Tongue (tissue), 2 donors: ENCODE data around the gene CLN6. TPM values are rescaled to one million over a fixed set of nuclear protein-coding genes. Genes with fewer than 3 reads are reported as not detected.
"Not testable (repeated sequence)": the region's sequence is repeated elsewhere in the genome, so short reads cannot be mapped to it uniquely, and the experiment has no call there.

Experiments
- DNase-seq: peaks from one replicate; pipeline ENCODE4 v3.0.0-alpha.2; 2015
- total RNA-seq: library from RNA; depleted of rRNA; stranded (reverse); fragments of >200 nt; gene quantifications from one replicate; pipeline ENCODE4 v1.2.3, GENCODE V29; 2014

The CLN6 gene
- total RNA-seq, 1 donor from 2014 or later: 10.9 TPM

DNA sequence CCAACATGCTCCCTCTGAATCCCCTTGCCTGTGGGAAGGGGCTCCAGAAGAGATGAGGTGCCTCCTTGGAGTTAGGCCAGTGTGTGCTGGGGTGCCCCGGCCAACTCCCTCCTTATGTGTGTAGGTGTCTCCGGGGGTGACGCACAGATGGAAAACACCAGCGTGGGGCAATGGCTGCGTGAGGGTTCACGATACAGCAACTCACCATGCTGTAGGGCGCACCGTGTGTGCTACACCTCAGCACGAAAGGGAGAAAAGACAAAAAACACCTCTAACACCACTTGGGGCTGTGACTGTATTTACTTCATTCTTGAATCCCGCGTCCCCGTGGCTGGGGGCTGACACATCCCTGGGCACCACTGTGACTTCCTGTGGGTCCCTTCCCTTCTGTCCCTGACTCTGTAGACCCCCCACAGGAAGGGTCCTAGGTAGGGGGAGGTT, 22.8 kb downstream of the CLN6 start:
- no peak for DNase-seq

DNA sequence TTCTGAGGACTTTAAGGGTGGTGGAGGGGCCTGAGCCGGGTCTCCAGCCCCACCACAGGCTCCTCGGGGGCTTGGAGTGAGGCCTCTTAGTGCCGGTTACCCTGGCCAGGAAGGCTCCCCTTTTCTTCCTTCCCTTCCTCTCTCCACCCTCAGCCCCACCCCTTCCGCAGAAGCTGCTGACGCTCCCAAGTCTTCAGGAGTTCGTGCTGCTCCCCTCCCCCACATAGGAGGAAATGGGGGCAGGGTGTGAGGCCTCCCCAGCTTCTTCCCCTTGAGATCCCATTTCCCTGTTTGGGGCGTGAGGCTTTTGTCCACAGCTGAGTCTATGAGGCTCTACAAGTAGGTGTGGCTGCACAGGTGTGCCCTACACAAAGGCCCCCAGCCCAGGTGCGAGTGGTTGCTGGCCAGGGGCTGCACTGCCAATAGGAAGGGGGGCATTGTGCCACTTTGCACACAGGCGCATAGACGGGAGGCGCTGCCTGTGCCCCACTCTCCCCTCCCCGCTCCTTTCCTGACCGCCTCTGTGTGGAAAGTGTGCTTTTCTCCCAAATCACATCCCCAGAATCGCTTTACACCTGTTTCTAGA, 23.5 kb downstream of the CLN6 start:
- peak; percentile 48 for DNase-seq

DNA sequence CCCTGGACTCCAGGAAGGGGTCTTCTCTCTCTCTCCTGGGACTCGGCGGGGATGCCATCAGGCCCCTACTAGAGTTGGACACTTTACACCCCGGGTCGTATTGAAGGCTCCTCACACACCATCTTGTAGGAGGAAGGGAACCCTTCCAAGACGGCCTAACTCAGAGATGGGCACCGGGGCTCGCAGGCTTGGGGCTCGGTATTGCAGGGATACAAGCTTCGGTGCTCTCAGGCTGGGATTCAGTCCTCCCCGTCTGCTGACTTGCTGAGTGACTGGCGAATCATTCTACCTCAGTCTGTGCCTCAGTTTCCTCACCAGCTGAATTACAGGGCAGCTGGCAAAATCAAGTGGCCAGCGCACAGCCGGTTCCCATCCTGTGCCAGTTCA, 24.0 kb downstream of the CLN6 start:
- no peak for DNase-seq

DNA sequence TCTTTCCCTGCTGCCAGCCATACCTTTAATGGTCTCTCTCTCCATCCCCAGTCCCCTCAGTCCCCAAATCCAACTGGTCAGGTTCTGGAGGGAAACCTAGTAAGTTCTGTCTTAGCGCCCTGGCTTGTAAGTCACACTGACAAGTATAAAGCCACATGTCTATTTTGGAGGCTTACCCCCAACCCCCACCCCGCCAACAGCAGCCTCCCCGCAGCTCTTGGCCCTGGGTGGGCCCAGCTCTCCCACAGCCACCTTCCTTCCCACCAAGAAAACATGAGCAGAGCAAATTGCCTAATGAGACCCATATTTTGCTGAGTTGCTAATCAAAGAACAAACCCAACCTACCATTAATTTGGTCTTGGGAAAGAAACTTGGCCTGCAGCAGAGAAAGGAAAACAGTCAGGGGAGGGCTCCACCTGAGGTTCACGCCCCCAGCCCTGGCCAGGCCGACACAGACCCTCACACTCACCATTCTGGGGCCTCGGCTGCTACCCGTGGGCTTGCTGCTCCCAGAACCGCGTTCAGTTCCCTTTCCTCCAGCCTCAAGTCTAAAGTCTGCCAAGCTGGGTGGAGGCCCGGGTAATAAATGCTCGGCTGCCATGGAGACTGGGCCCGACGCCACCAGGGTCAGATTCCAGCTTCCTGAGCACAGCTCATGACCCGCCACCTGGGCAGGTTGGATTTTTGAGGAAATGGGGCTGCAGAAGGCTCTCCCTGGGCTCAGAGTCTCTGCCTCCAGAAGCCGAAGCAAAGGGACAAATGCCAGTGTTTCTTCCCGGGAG, 24.6 kb downstream of the CLN6 start, which contains the start of gene CALML4:
CALML4 (minus strand) TSS at position 557 of the 782 bp plus-strand sequence; CDS start at position 472, 85 bp downstream.
- peak; percentile 80 for DNase-seq

DNA sequence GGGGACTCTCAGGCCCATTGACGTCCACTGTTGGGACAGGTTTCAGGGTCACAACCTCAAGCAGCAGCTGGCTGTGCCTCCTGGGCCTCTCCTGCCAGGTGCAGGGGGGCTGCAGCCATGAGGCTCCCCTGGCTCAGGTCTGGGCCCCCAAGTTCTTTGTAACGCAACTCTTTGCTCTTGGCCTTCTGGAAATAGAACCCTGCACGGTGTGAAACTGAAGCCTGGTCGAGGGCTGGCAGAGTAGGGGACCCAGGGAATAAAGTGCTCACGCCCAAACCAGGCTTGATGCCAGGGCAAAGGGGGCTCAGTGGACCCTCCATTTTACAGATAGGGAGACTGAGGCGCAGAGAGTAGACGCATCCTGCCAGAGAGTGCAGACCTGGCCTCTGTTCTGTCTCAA, 25.2 kb downstream of the CLN6 start:
- DNase-seq: no peak

DNA sequence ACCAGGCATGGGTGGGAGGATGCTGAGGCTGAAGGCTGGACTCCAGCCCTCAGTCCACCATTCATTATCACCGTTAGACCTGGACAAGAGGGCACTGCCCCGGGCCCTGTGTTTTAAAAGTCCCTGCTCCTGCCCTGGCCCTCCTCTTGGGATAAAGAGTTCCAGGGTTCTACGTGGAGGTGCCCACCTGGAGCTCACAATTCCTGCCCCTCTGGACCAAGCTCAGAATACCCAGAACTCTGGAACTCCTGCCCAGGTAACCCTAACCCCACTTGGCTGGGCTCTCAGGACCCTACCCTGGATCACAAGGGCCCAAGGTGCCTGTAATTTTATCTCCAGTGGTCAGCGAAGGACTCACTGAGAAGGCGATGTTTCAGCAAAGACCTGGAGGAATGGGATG, 25.6 kb downstream of the CLN6 start:
- no peak for DNase-seq

DNA sequence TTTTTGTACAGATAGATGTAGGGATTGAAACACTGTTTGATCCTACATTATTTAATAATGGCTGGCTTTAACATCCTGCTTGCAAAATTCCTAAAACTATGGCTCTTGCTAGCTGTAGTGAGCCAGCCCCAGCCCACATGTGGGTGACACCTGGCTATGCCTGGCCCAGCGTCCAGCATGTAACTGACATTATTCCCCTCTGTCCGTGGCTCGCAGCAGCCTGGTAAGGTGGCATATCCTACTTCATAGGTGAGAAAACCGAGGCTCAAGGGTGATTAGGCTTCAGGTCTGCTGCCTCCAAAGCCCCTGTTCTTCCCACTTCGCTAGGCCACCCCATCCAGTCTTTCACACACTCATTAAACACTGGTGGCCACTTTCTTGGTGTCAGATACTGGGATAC, 26.0 kb downstream of the CLN6 start:
- no peak for DNase-seq

DNA sequence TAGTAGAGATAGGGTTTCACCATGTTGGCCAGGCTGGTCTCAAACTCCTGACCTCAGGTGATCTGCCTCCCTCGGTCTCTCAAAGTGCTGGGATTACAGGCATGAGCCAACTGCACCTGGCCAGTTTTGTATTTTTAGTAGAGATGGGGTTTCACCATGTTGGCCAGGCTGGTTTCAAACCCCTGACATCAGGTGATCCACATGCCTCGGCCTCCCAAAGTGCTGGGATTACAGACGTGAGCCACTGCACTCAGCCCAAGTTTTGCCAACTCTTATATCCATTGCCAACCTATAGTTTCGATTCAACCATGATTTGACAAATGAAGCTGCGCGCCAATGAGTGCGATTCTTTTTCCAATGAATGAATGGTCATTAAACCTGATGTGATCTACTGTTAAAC, 26.5 kb downstream of the CLN6 start:
- DNase-seq: not testable (repeated sequence)

DNA sequence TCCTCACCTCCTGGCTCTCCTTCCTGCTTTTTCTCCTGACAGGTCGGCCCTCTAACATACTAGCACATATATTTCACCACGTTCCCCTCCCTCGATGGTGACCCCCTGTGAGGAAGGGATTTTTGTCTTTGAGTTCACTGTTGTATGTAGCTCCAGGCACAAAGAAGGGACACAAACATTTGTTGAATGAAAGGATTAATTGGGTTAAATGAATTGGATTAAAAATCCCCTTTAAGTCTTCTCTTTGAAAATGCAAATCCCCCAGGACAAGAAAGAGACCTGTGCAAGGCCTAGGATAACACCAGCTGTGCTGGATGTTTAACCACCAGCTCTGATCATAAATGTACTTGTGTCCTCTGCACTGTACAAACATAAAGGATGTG, 27.7 kb downstream of the CLN6 start:
- DNase-seq: no peak

DNA sequence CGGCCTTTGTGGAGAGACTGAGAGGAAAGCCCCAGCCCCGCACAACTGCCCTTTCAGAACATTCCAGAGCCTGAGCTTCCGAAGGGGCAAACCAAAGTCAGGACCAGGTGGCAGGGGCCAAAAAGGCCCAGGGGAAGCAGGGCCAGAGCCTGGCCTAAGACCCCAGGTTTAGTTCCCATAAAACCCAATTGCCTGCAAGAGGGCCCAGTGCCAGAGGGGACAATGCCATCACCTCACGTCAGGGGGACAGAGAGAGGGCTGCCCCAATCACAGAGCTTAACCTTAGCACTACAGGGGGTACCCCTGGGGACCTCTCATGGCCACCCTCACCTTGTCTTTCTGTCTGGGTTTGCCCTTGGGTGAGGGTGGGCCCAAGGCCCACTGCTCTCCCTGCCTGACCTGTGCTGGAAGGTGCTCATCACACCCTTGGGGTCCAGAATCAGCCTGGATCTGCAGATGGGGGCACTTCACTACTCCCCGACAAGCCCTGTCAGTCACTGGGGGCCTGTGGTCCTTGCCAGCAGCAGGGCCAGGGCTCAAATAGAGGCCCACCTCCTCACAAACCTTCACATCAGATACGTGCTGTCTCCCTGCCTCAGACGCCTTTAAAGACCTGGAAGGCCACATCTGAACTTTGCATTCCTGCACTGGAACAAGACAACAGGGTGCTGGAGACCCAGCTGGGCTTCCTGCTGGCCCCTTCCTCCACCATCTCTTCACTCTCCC, 28.2 kb downstream of the CLN6 start:
- no peak for DNase-seq

DNA sequence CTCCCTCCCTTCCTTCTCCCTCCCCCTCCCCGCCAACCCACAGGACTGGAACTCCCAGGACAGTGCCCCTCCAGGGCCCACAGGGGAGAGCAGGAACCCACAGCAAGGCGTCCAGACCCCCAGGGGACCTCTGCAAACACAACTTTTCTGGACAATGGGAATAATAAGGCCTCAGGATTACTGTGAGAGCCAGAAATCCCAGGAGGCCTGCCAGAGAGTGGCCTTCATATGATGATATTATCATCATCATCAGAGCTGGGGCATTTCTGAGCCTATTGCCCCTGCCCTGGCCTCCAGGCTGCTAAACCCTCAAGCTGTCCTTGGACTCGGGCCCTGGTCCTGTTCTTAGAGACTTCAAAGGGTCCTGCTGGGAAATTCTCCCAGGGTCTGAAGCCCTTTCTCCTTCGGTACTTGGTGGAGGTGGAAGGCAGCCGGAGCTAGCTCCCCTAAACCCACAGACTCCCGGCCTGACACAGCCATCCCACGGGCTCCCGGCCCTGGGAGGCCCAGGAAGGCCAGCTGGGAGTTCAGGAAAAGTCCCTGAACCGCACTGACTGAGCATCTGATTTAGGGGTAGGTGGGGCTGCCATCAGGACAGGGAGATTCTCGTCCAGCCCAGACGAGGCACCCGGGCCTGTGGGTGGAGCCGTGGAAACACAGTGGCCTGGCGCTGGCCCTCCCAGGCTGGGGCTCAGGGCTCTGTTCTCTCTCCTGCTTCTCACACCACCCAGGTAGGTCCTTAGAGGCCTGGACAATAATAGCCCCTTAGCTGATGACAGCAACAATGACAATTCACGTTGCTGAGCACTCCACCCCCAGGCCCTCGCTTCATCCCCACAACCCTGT, 29.3 kb downstream of the CLN6 start:
- DNase-seq: no peak

DNA sequence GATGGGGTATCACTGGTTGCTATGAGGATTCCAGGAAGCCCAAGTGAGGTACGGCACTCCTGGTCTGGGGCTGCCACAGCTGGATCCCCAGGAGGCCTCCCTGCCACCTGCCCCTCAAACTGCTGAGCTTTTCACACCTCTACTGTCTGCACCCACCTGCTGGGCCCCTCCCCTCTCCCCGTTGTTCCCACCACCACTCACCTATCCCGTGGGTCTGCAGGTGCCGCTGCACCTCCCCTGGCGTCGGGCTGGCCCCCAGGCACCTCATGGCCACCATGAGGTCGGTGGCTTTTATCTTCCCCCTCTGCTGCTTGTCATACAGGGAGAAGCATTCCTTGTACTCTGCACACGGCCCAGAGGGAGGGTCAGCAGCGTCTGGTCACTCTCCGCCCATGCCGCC, 30.2 kb downstream of the CLN6 start:
- no peak for DNase-seq

DNA sequence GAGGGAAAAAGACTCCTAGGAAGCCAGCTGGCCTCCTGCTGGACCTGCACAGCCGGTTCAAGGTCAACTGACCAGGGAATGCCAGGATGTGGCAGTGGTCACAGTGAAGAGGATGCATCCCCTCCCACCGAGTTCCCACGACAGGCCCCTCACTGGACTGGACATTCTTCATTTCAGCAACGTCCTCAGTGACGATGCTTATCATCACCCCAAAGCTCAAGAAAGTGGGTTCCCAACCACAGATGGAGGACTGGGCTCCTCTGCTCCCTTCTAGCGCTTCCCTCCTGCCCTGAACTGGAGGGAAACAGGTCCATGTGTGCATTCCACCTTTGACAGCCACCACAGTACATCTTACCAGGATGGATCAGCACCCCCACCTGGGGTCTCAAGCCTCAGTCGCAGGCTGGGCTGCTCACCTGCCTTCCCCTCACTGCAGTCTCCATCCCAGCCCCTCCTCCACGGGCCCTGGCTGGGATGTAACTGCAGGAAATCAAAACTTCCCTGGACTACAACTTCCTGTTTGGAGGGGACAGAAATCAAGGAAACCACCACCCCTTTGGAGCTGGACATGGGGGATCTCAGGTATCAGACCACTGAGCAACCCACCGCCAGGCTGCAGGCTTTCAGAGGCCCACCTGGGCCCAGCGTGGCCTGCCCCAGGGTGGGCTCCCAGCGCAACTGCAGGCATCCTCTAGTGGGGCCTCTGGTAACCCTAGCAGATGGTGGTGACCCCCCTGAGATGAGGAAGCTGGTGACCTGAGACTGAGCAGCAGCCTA, 31.7 kb downstream of the CLN6 start:
- no peak for DNase-seq

DNA sequence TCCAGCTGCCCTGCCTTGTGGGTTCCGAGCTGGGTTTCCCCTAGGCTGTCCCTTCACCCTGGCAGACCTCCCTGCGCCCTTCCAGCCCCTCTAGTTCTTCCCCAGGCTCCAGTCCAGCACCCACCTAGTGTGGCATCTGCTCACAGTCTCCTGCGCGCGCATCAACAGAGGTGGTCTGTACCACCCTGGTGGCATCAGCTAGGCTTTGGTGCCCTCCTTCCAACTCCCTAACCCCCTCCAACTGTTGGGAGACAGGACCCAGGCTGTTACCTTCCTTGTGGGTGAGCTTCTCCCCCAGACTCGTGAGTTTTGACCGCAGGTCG, 32.4 kb downstream of the CLN6 start:
- DNase-seq: no peak

DNA sequence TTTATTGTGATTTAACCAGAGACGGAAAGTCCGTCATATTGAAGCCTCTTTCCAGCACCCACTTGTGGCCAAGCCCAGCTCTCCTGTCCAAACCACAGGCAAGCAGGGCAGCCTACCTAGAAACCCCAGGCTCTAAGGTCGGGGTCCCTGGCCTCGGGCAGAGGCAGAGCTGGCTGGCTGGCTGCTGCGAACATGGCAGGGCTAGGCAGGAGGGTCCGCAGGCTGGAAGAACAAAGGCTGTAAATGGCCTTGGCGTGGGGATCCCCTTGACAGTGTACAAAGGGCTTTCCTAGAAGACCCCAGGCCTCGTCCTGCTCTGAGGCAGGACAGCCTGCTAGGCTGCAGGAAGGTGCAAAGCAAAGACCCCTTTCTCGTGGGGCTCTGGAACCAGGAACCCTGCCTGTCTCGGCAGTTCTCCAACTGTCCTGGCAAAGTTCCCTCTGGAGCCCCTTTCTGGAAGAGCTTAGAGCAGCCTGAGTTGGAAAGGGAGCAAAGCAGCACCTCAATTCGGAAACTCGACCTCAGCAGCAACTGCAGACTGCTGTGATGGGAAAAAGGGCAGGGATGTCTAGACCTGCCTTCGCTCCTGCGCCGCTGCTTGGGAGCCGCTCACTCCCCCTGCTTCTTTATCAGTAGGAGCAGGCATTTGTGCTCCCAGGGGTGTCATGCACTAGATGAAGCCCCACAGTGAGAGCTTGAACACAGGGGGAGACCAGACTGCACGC, 32.9 kb downstream of the CLN6 start:
- DNase-seq: no peak

DNA sequence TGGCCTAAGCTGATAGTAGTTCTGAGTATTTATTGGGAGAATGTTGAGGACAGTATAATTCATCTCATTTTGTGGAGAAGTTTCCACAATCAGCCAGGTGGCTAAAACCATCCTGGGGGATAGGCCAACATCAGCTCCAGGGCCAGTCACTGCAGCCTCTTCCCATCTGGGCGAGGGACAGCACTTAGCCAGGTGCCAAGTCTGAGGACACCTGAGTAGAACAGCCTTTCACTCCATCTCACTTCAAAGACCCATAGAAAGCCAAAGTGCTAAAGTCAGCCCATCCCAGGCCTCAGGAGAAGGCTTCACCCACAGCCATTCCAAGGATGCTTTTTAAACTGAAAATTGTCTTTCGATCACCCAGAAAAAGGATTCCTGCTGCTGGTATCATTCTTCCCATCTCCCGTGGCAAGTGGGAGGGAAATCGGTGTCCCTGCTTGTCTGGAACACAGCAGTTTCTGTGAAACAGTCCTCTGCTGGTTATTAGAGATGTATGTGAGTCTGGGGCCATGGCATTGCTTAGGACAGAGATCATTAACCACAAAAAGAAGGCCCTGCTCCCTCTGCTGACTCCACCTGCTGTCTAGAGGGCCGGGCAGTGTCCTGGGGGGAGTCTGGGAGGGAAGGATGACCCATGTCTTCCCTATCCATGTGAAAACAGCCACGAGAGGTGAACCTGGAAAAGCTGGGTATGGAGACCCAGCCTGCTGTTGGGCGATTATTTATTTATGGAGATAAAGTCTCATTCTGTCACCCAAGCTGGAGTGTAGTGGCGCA, 34.0 kb downstream of the CLN6 start:
- DNase-seq: no peak

DNA sequence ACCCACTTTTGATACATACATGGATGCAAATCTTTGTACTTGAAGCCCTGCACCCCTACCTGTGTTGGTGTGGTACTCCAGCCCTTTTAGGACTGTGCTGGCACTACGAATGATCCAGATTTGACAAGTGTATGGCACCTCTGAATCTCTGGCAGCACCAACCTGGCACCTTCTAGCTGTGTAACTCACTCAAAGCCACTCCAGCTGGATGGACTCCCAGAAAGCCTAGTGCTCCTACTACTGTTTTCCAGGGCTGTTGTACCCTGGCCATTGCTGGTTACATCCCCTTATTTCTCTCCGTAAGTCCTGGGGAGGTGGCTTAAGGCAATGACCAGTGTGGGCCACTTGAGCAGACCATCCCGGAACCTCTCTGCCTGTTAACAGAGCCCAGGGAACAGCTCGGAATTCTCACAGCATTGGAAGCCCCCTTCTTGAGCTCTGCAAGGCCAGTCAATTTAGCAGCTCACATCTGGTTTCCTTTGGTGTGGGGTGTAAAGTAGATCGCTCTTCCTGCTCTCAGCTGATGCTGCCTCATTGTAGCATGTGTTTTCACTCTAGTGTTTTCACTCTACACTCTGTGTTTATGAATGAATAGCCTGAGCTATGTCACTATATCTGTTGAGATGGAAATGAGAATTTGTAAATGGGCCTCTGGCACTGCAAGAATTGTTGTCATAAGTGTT, 36.6 kb downstream of the CLN6 start:
- peak; percentile 62 for DNase-seq

DNA sequence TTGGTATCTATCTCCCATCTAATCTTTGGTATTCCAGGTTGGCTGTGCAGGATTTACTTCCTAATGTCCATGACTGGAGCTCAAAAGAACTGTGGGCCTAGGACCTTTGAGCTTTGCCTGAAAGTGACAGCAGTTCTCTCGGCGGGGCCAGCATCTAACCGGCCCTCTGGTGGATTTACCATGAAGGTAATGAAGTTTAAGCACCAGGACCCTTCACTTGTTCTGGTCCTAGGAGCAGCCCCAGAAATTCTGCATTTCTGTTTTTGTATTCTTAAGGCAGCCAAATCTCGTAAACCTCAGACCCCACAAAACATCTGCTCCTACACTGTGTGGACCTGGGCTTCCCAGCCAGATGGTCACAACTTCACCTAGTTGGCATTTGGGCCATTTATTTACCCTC, 37.4 kb downstream of the CLN6 start:
- no peak for DNase-seq

DNA sequence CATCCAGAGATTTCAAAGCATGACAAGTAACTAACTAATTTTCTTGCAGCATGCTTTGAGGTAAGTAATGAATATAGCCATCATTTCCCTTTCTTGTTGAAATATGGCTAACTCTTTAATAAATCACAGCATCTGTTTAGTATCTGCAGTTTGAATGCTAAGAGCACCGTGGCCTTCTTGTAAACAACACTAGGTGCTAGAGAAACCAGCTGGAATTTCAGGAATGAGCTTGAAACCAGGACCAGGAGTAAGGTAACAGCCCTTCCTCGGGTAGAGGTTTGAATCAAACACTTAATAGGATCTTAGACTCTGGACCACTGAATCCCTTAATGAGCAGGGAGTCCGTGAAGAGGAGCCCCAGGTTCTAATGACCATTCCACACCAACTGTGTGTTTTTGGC, 38.0 kb downstream of the CLN6 start:
- DNase-seq: no peak

DNA sequence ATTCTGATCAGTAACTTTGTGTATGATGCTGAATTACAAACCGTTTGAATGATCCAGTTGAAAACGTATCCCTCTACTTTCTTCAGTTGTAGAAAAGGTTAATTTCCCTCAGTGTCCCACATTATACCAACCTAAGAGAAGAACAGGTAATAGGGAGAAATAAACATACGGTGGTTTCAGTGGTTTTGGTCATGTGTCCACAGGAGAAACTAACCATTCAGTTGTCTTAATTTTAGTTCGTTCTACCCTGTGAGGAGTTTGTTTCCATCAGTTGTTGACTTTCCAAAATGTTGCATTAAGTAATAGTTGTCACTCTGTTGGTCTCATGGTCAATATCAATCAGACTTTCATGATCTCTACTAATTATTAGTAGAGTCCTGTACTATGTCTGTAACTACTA, 39.5 kb downstream of the CLN6 start:
- no peak for DNase-seq
